GM18511 (cell line): Measurements from ENCODE around the gene ABI3BP.

Source experiments
- ATAC-seq: cut with Tn5 transposase; IDR thresholded peaks from one replicate; pipeline ENCODE4 v1.9.1; 2021; ENCODE audit warnings: mild to moderate bottlenecking, moderate library complexity; ENCODE audit not compliant: unreplicated experiment

Gene ABI3BP

DNA sequence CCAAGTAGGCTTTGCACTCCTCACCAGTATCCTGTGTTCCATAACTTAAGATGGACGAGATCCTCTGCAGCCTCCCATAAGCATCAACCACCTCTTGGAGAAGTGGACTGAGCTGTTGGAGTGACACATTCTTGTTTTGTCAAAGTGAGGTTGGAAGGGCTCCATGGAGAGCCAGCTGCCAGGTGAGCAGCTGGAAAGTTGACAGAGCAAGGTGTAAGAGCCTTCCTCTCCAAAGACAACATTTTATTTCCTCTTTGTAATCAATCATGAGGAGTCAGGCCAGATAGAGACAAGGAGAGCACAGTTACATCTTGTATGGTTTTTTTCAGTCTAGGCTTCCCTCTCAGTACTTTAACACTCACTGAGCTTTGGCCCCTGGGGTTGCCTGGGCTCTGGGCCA lies 5.1 kb downstream of the ABI3BP start:
- no peak for ATAC-seq

- no peak for ATAC-seq
Observed at GRCh38 chr3:100984308-100984707, 8.9 kb downstream of the ABI3BP start.

DNA sequence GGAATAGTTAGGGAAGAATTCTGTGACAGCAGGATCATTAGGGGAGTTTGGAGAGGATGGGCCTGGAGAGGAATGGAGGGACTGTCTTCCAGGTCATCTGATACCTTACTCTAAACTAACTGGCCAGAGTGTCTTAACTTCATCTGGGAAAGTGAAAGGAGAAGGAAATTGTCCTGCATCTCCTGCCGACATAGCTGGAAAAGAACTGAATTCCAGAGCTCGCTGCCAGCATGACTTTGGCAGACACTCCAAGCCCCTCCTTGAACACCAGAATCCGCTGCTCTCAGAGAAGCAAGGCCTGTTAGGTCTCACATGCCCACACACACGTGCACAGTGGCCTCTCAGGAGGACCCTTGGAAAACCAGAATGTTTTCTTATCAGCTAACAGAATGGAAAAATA lies 10.5 kb downstream of the ABI3BP start:
- ATAC-seq: no peak

GRCh38 chr3:100981164-100981911 lies 11.9 kb downstream of the ABI3BP start:
- ATAC-seq: no peak

- ATAC-seq: no peak
Observed at GRCh38 chr3:100978011-100978659, 15.1 kb downstream of the ABI3BP start.

DNA sequence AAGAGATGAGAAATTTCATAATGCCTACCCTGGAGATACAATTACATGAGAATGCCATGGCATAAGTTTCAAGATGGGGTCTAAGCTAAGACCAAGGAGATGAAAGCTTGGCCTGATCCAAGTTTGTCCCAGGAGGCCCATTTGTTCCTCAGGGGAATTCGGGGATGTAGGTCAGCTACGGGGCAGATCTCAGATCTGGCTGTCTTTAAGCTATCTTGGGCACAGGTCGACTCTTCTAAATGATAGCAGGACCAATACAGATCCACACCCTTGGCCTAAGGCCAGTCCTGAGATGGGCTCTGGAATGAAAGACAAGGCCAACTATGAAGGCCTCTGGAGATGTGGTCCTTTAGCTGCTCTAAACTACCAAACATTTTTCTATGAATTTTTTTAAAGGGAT lies 16.6 kb downstream of the ABI3BP start:
- no peak for ATAC-seq

DNA sequence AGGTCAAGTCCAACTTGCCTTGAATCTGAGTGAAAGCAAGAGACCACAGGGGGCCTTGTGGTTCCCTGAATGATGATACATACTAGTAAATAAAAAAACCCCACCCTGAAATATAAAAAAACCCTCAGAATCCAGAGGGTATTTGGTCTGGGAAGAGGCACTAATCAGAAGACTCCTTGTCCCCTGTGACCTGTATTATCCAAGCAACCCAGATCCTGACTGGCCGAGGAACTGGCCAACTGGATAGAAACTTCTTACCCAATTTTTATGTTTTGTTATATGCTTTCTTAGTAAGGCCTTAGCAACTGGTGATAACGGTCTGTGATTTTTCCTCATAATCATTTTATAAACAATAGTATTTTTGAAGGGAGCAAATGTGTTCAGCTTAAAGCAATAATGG lies 17.5 kb downstream of the ABI3BP start:
- ATAC-seq: no peak

- ATAC-seq: no peak
Observed at GRCh38 chr3:100973594-100973993, 19.6 kb downstream of the ABI3BP start.

- no peak for ATAC-seq
Observed at GRCh38 chr3:100972867-100973266, 20.4 kb downstream of the ABI3BP start.

DNA sequence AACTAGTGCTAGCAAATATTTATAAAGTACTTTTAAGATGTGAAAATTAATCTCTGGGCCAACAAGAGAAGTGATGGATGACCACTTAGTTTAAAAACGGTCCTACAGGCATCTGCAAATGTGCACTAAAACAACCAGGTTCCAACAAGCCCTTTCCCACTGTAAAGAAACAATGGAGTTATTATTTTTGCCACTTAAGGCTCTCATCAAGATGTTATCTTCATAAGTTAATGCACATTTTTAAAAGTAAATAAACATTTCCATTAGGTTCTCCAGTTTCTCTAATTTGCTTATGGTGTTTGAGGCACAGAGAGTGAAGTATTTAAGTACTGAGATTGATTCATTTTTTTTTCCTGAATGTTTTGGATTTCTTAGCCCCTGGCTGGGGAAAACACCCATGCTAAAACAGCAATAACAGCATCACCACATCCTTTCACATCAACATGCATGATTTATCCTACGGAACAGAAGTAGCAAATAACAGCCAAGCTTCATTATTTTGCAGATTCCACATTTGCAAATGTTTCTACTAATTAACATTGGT lies 20.8 kb downstream of the ABI3BP start:
- no peak for ATAC-seq

GRCh38 chr3:100971798-100972197 lies 21.4 kb downstream of the ABI3BP start:
- no peak for ATAC-seq

- no peak for ATAC-seq
Observed at GRCh38 chr3:100970477-100970990, 22.7 kb downstream of the ABI3BP start.

DNA sequence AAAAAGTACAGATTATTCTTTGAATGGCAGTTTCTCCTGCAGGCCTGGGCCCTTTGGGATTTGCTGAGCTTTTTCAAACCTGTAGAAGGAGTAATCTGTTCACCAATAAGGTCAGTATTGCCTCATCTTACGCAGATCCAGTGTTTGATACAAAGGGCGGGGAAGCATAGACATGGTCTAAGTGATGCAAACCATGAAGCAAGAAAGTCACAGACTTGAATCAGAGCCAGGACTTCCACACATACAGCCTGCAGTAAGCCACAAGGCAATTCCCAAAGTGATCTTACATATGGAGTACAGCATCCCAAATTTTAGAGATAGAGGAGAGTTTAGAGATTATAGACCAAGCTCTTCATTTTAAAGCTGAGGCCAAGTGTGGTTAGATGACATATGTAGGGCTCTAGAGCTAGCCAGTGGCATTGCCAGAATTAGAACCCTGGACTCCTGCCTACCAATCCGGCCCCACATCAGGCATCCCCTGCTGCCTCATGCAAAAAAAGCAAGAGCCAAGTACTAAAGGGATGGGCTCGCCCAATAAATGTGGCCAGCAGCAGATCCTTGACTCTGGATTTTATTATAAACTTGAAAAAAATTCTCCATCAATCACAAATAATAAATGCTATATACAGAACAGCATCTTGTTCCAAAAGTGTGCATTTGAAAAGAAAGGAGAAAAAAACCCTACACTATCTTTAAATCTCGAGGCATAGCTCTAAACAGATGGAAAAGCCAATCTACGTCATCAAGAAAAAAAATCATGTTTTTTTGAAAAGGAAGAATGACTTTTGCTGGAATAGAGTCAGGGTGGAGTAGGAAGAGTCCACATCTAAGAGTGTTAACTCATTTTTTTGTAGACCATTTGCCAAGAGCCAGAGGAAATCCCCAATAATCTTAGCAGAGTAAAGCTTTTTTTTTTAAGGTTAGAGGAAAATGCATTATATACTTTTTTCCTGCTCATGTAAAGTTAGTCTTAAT lies 24.0 kb downstream of the ABI3BP start:
- ATAC-seq: no peak

GRCh38 chr3:100966807-100967206 lies 26.4 kb downstream of the ABI3BP start:
- ATAC-seq: no peak

GRCh38 chr3:100966049-100966491 lies 27.2 kb downstream of the ABI3BP start:
- ATAC-seq: no peak

GRCh38 chr3:100963041-100963440 lies 30.2 kb downstream of the ABI3BP start:
- ATAC-seq: no peak

DNA sequence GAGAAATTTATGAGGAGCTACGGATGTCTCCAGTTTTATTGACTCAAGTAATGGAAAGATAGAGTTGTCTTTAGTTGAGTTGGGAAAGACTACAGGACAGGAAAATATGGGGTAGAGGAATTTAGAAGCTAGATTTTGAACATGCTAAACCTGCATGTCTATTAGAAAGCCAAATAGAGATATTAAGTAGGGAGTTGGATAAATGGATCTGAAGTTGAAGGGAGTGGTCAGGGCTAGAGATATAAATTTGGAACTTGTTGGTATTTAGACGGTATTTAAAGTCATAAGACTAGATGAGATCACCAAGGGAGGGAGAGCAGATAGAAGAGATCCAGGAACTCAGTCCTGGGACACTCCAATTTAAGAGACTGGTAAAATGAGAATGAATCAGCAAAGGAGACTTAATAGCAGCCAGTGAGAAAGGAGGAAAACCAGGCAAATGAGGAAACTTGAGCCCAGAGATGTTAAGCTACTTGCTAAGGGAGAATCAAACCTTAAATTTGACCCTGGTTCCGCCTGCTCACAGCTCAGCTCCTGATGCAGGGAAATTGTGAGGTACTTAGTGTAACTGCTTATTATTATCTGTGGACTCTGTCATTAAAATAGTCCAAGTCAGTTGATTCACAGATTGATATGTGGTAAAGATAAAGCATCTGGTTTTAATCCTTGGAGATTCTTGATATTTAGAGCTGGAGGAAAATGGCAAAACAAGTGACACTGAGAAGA lies 35.8 kb downstream of the ABI3BP start:
- no peak for ATAC-seq

GRCh38 chr3:100956276-100956675 lies 36.9 kb downstream of the ABI3BP start:
- ATAC-seq: no peak

DNA sequence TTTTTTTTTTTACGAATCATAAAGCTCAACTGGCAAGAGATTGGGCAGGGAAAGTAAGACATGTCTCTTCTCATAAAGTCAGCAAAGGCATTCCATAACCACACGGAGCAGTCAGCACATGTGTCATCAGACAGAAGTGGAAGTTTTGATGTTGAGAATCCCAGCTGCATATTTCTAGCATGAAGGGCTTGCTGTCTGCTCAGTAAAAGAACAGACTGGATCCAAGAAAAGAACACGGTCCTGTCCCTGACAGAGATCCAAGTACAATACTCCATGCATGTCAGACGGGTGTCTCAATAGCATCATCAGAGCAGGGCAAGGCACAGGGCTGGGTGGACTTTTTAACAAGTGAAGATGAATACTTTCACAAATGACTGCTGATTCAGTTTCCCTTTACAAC lies 38.2 kb downstream of the ABI3BP start:
- no peak for ATAC-seq
